CD4-positive, CD25-positive, alpha-beta regulatory T cell (primary cell): Measurements from ENCODE around the gene HCAR3. TPM values are rescaled to one million over a fixed set of nuclear protein-coding genes. Genes with fewer than 3 reads are reported as not detected.
"Not testable (repeated sequence)": the region's sequence is repeated elsewhere in the genome, so short reads cannot be mapped to it uniquely, and the experiment has no call there.

ENCODE experiments used
- ATAC-seq, 2 donors: fragments of 150-1000 bp; cut with Tn5 transposase; one replicate each; pipeline ENCODE4 v1.10.0; 2021; ENCODE audit warnings: low read depth in 2 of 2, moderate number of reproducible peaks in 2 of 2, moderate library complexity in 1 of 2
- DNase-seq, 3 donors: peaks; one replicate each; pipeline versions ENCODE4 v3.0.0 to v3.0.0-alpha.2; 2012 to 2022; ENCODE audit warnings: mixed read lengths in 1 of 3
- H3K27ac ChIP-seq: one replicate; pipeline ENCODE4 v1.7.0; 2013; ENCODE audit warnings: mild to moderate bottlenecking, low read length; ENCODE audit not compliant: insufficient read depth, poor library complexity, severe bottlenecking
- H3K27me3 ChIP-seq: one replicate; pipeline ENCODE4 v1.7.0; 2013; ENCODE audit warnings: low read length; ENCODE audit not compliant: control insufficient read depth, insufficient read depth
- H3K36me3 ChIP-seq: one replicate; pipeline ENCODE4 v1.7.0; 2013; ENCODE audit warnings: mild to moderate bottlenecking, low read length, moderate library complexity; ENCODE audit not compliant: control insufficient read depth, insufficient read depth
- H3K4me1 ChIP-seq: 2 replicates; pipeline ENCODE4 v1.7.0; 2013; ENCODE audit warnings: mild to moderate bottlenecking, low read length; ENCODE audit not compliant: insufficient read depth, control insufficient read depth, poor library complexity, severe bottlenecking
- H3K4me3 ChIP-seq: one replicate; pipeline ENCODE4 v1.7.0; 2013; ENCODE audit warnings: low read depth, mild to moderate bottlenecking, low read length, moderate library complexity
- H3K9me3 ChIP-seq, 2 experiments: 1 replicate in 1 of 2; 2 replicates in 1 of 2; pipeline ENCODE4 v1.7.0; 2013; ENCODE audit warnings: low read length in 2 of 2, mild to moderate bottlenecking in 1 of 2, moderate library complexity in 1 of 2; ENCODE audit not compliant: control insufficient read depth in 2 of 2
- H3K27ac Mint-ChIP-seq, 3 donors: one replicate each; pipeline ENCODE4 v1.8.0; 2020 to 2022; ENCODE audit warnings: mild to moderate bottlenecking in 3 of 3, mixed read lengths in 3 of 3, moderate library complexity in 2 of 3
- H3K27me3 Mint-ChIP-seq: one replicate; pipeline ENCODE4 v1.8.0; 2022; ENCODE audit warnings: mild to moderate bottlenecking, mixed read lengths
- H3K36me3 Mint-ChIP-seq: one replicate; pipeline ENCODE4 v1.8.0; 2020; ENCODE audit warnings: mixed read lengths
- H3K4me1 Mint-ChIP-seq, 4 donors: one replicate each; pipeline ENCODE4 v1.8.0; 2020 to 2022; ENCODE audit warnings: mixed read lengths in 4 of 4, mild to moderate bottlenecking in 1 of 4
- H3K4me3 Mint-ChIP-seq, 4 donors: one replicate each; pipeline ENCODE4 v1.8.0; 2020 to 2022; ENCODE audit warnings: mild to moderate bottlenecking in 4 of 4, mixed read lengths in 4 of 4, moderate library complexity in 3 of 4
- H3K9me3 Mint-ChIP-seq, 7 donors: one replicate each; pipeline ENCODE4 v1.8.0; 2020 to 2022; ENCODE audit warnings: mixed read lengths in 7 of 7, mild to moderate bottlenecking in 3 of 7, moderate library complexity in 2 of 7
- polyA plus RNA-seq, 4 donors: library from polyadenylated mRNA; unstranded; fragments of 300-500 nt; fragmentation: Illumina TruSeq; gene quantifications; one replicate each; pipeline ENCODE4 v1.2.3, GENCODE V29; 2021
- total RNA-seq: library from RNA; stranded (reverse); gene quantifications from one replicate; pipeline ENCODE4 v1.2.3, GENCODE V29; 2022

Gene HCAR3
- total RNA-seq (not detected), polyA plus RNA-seq (not detected)

DNA sequence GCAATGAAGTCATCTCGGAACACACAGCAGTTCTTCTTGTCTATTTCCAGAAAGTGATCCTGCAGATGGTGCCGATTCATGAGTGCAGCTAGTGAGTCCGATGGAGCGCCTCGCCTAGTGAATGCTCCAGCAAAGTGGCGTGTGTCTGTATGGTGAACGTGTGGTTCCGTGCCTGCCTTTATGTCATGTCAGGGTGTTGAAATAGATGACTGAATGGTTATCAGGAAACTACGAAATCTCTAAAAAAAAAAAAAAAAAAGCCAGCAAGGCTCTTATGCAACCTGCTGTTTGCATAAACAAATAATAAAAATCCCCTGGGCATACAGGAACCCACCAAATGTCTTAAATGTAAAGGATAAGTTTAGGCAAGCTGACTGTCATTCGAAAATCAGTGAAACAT lies at the start of gene HCAR3:
Gene HCAR3 (minus strand): TSS at position 154 of the 400 bp plus-strand sequence. CDS start 74 bp downstream, at position 80.
- H3K4me3 ChIP-seq, H3K4me1 Mint-ChIP-seq, DNase-seq, H3K36me3 Mint-ChIP-seq, ATAC-seq, H3K4me1 ChIP-seq, H3K27me3 ChIP-seq, H3K27me3 Mint-ChIP-seq, H3K4me3 Mint-ChIP-seq, H3K27ac ChIP-seq, H3K9me3 ChIP-seq, H3K27ac Mint-ChIP-seq, H3K36me3 ChIP-seq, H3K9me3 Mint-ChIP-seq: not testable (repeated sequence)

DNA sequence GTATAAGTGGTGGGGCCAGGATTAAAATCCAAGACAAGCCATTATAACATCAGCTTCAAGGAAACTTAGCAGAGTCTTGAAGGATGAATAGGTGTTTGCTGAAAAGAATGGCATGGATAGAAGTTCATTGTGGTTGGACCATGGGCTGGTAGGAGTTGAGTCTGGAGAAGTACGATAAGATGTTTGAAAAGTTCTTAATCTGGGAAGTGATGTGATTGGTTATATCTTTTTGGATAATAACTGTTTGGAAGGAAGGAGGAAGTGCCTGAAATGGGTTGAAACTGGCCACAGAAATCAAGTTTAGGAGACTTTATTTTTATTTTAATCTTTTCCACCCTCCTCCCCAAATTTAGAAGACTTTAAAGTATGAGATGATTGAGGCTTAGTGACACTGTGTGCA lies 41.0 kb upstream of the HCAR3 start:
- Histone ChIP-seq H3K4me3 (no peak overlapping the region), H3K27me3 (no peaks in the 10 kb centered on the region), H3K4me1 (peaks cover 20% of the 10 kb centered on the region), H3K9me3 (no peaks in the 10 kb centered on the region), H3K27ac (no peak overlapping the region), H3K36me3 (peaks cover 54% of the 10 kb centered on the region)
- H3K4me3 Mint-ChIP-seq, result peak overlapping the region in 1 of 4 donors; percentile 31
- peak overlapping the region in 1 of 3 donors; percentile 31 for H3K27ac Mint-ChIP-seq
- H3K27me3 Mint-ChIP-seq, result no peaks in the 10 kb centered on the region
- no peaks in the 10 kb centered on the region for H3K9me3 Mint-ChIP-seq
- DNase-seq, result no peak
- peaks cover 34% of the 10 kb centered on the region for H3K36me3 Mint-ChIP-seq
- peaks cover 29 to 65% (median 50%) of the 10 kb centered on the region in 4 donors for H3K4me1 Mint-ChIP-seq
- no peak for ATAC-seq

DNA sequence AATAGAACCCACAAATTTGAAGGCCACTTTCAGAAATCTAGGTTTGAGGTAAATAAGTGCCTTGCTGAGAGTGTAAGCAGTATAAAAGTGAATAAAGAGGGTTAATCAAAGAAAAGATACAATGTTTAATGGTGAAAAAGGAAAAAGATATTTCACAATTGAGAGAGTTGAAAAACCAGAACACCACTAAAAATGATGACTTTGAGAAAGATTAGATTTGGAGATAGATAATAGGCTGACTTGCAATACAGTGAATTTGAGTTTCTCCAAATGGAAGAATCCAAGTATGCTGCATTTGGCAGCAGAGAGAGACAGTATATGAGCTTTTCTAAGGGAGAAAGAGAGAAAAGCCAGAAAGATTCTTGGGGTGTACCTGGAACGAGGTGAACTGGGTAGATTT lies 38.2 kb upstream of the HCAR3 start:
- H3K4me1 Mint-ChIP-seq, result peaks cover 22 to 75% (median 48%) of the 10 kb centered on the region in 4 donors
- Histone ChIP-seq H3K36me3 (peaks cover 43% of the 10 kb centered on the region), H3K27me3 (no peaks in the 10 kb centered on the region), H3K4me1 (peaks cover 25% of the 10 kb centered on the region), H3K9me3 (no peaks in the 10 kb centered on the region), H3K27ac (no peak overlapping the region), H3K4me3 (no peak overlapping the region)
- H3K4me3 Mint-ChIP-seq, result peak overlapping the region in 3 of 4 donors; percentile 5 to 98 (median 21)
- no peaks in the 10 kb centered on the region for H3K27me3 Mint-ChIP-seq
- H3K27ac Mint-ChIP-seq, result peak overlapping the region in 1 of 3 donors; percentile 39
- H3K36me3 Mint-ChIP-seq, result peaks cover 30% of the 10 kb centered on the region
- ATAC-seq (no peak), DNase-seq (no peak)
- no peaks in the 10 kb centered on the region for H3K9me3 Mint-ChIP-seq

DNA sequence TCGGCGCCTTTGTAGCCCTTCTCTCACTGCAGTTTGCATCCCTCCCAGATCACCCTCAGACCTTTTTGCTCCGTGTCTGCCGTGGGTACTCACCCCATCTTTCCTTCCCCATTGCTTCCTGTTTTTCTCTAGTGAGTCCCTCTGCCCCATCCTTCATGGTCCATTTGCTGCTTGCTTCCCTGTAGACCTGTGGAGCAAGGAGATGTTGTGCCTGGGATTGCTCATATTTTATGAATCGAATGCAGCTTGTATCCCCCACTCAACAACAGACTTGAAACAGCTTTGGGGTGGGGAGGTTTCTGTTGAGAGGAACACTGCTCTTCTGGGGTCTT lies 36.7 kb upstream of the HCAR3 start:
- Mint-ChIP-seq H3K36me3 (peaks cover 30% of the 10 kb centered on the region), H3K27me3 (no peaks in the 10 kb centered on the region), H3K27ac (peak overlapping the region; percentile 83 to 99 (median 97)), H3K4me3 (peak overlapping the region; percentile 91 to 98 (median 96)), H3K4me1 (peaks cover 20 to 67% (median 45%) of the 10 kb centered on the region in 4 donors), H3K9me3 (no peaks in the 10 kb centered on the region)
- Histone ChIP-seq H3K4me3 (peak overlapping the region; percentile 82), H3K9me3 (no peaks in the 10 kb centered on the region), H3K27ac (peak overlapping the region; percentile 84), H3K4me1 (peaks cover 25% of the 10 kb centered on the region), H3K27me3 (no peaks in the 10 kb centered on the region), H3K36me3 (peaks cover 33% of the 10 kb centered on the region)
- no peak for DNase-seq
- no peak for ATAC-seq

DNA sequence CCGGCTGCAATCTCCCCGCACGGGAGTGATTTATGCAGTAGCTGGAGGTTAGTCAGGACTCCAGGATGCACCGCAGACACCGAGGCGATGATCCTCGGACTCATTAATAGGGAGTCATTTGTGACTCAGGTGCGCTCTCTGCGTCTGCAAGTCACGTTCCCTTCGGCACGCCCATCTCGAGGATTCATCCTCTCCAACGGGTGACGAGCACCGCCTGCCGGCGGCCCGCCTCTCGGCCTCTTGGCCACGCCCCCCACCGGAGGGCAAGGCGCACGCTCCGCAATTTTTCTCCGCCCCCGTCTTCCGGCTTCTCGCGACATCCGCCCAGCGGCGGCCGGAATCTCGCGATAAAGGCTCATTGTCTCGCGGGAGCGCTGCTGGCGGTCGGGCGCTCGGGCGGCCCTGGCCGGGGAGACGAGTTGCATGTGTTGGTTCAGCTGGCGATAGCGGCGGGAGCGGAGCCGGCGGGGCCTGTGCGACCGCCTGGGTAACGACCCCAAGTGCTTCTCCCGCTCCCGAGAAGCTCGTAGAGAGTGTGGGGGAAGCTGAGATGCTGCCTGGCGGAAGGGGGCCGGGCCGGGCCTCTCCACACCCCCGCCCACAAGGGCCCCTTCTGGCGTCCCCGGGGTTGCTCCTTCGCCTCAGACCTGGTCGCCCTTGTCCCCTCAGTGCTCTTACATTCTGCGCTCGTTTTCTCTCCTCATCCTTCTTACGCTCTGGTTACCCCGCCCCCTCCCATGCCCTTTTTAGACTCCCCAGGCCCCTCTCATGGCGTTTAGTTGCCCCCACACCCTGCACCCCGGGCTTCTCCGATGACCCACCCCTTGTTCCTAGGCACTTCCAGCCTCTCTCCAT lies 36.1 kb upstream of the HCAR3 start, which contains the start of gene DENR:
Gene DENR (plus strand): TSS at position 361 of the 855 bp plus-strand sequence. CDS start 878 bp downstream, outside the sequence.
- DNase-seq, result peak; percentile 99 to 100 (median 99)
- Mint-ChIP-seq H3K27me3 (no peaks in the 10 kb centered on the region), H3K4me1 (peaks cover 20 to 61% (median 43%) of the 10 kb centered on the region in 4 donors)

DNA sequence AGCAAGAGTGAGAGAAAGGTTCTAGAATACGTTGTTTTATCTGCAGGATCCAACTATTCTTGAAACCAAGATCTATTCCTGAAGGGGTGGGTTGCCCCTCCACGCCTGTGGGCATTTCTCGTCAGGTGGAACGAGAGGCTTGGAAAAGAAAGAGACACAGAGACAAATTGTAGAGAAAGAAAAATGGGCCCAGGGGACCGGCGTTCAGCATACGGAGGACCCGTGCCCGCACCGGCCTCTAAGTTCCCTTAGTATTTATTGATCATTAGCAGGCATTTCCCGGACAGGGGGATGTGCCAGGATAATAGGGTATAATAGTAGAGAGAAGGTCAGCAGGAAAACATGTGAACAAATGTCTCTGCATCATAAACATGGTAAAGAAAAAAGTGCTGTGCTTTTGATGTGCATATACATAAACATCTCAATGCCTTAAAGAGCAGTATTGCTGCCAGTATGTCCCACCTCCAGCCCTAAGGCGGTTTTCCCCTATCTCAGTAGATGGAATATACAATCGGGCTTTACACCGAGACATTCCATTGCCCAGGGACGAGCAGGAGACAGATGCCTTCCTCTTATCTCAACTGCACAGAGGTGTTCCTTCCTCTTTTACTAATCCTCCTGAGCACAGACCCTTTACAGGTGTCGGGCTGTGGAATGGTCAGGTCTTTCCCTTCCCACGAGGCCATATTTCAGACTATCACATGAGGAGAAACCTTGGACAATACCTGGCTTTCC lies 34.3 kb upstream of the HCAR3 start:
- H3K9me3 ChIP-seq, H3K27me3 ChIP-seq, ATAC-seq, H3K4me3 ChIP-seq, H3K27ac ChIP-seq, H3K9me3 Mint-ChIP-seq, H3K27me3 Mint-ChIP-seq, DNase-seq: not testable (repeated sequence)
- Histone ChIP-seq H3K36me3 (peaks cover 13% of the 10 kb centered on the region), H3K4me1 (peaks cover 18% of the 10 kb centered on the region)
- peak overlapping the region in 3 of 4 donors; percentile 95 to 98 (median 98) for H3K4me3 Mint-ChIP-seq
- peaks cover 17% of the 10 kb centered on the region for H3K36me3 Mint-ChIP-seq
- peaks cover 12 to 46% (median 27%) of the 10 kb centered on the region in 4 donors for H3K4me1 Mint-ChIP-seq
- peak overlapping the region; percentile 51 to 97 (median 83) for H3K27ac Mint-ChIP-seq

More for the DNA sequence above, 36.1 kb upstream of the HCAR3 start, which contains the start of gene DENR:
- H3K4me3 ChIP-seq, result peak within 1 kb of the TSS; percentile 84
- no peaks in the 10 kb centered on the region for H3K27me3 ChIP-seq
- H3K27ac ChIP-seq, result peak within 1 kb of the TSS; percentile 84
- ATAC-seq, result peak; percentile 93 to 96
- no peaks in the 10 kb centered on the region for H3K9me3 Mint-ChIP-seq
- no peaks in the 10 kb centered on the region for H3K9me3 ChIP-seq
- peak within 1 kb of the TSS; percentile 90 to 99 (median 97) for H3K27ac Mint-ChIP-seq
- peaks cover 25% of the 10 kb centered on the region for H3K4me1 ChIP-seq
- H3K36me3 ChIP-seq, result peaks cover 28% of the 10 kb centered on the region
- peak within 1 kb of the TSS; percentile 91 to 98 (median 96) for H3K4me3 Mint-ChIP-seq
- peaks cover 29% of the 10 kb centered on the region for H3K36me3 Mint-ChIP-seq

- Mint-ChIP-seq H3K36me3 (peaks cover 10% of the 10 kb centered on the region), H3K9me3 (no peaks in the 10 kb centered on the region), H3K27me3 (no peaks in the 10 kb centered on the region), H3K4me1 (peaks cover 7 to 36% (median 19%) of the 10 kb centered on the region in 4 donors), H3K27ac (no peak overlapping the region), H3K4me3 (peak overlapping the region in 2 of 4 donors; percentile 80 to 98)
- Histone ChIP-seq H3K4me1 (peaks cover 18% of the 10 kb centered on the region), H3K27me3 (no peaks in the 10 kb centered on the region), H3K9me3 (no peaks in the 10 kb centered on the region), H3K36me3 (peaks cover 5% of the 10 kb centered on the region), H3K4me3 (no peak overlapping the region), H3K27ac (no peak overlapping the region)
- DNase-seq (no peak), ATAC-seq (no peak)
Measured at GRCh38 chr12:122749569-122750332, 33.1 kb upstream of the HCAR3 start.
